CD4-positive, alpha-beta T cell treated with Interleukin-10 for 1 hour (primary cell): Measurements from ENCODE around the gene CNTN2.

Source experiments
- DNase-seq: peaks from one replicate; pipeline ENCODE4 v3.0.0-alpha.2; 2020

CNTN2 gene

DNA sequence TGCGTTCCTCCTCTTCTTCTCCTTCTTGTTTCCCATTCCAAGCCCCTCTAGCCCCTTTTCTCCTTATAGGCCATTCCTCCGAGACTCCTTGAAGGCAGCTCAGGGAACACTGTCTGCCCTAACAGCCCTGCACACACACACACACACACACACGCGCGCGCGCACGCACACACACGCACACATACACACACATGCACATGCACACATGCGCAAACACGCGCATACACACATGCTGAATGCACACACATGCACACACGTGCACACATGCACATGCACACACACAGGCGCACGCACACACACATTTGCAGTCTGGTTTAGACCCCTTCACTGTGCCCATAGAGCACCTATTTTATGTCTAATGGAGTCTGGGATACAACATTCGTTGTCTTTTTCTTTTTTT is 17.8 kb upstream of the CNTN2 start:
- DNase-seq, result no peak

DNA sequence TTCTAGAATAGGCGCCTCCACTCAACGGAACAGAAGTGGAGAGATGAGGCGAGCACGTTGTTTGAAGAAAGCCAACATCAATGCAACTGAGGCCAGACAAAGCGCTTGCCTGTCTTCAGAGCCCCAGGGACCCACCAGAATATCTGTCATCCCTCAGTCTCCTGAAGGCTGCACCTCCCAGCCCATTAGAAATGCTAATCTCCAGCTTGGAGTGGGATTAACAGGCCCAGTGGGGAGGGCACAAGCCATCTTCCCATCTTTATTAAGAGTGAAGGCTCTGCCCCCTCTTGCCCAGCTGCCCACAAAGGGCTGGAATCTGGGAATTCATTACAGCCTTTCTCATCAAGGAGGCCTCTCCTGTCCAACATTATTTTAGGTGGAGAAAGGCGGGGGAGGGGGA is 16.8 kb upstream of the CNTN2 start:
- DNase-seq, result no peak

DNA sequence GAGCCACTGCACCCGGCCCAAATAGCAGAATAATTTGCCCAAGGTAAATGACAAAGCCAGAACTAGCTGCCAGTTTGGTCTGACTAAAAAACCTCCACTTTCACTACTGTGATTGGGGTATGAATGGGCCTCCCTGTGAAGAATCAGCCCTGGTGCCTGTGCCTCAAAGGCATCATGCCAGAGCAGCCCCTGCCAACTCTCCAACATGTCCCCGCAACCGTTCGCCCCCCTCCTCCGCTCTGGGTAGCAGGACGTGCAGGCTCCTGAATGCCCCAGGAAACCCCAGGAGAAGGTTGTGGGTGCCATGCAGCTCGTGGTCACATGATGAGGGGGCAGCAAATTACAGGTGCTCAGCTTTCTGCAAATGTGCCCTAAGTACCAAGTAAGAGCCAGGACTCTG is 14.6 kb upstream of the CNTN2 start:
- no peak for DNase-seq

DNA sequence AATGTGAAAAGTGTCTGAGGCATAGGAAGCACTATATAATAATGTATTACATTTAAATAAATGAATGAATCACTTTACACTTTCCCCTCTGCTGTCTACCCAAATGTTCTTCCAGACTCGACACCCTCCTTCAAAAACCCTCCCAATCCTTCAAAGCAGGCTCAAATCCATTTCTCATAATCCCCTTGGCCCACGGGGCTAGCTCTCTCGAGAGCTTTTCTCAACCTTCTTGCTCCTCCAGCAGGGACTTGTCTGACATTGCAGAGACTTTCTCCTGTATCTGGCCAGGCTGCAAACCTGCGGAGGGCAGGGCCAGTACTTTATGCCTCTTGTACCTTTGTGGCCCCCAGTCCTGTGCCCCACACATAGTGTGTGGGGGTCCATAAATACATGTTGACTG is 14.1 kb upstream of the CNTN2 start:
- DNase-seq, result no peak

DNA sequence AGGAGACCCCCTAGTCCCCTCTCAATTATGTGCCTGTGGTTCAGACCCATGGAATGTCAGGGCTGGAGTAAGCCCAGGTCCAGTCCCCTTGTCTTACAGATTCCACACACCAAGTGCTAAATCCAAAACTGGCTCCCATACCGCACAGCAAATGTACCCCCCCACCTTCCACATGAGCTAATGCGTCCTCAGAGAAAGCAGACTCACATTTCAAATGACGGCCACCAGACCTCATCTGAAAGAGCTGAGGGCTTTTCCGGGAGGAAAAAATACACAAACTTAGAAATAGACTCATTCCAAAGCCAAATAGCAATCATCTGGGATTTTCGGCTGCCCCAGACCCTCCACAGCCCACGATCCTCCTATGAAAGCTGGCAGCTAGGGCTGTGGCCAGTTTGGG is 12.8 kb upstream of the CNTN2 start:
- no peak for DNase-seq

DNA sequence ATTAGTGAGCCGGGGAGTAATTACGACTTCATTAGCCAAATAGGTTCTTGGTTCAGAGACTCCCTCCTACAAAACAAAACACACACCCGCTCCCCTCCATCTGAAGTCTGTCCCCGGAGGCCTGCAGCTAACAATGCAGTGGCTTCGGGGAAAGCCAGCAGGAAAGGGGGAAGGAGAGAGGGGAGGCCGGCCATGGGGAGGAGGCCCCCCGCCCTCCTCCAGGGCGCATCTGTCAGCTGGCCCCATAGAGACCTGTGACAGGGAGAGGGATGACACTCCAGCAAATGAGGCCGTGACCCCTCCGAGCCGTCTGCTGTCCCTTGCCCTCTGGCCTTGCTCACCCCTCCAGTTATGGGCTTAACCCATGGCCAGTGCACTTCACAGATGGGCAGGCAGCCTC is 12.1 kb upstream of the CNTN2 start:
- no peak for DNase-seq

DNA sequence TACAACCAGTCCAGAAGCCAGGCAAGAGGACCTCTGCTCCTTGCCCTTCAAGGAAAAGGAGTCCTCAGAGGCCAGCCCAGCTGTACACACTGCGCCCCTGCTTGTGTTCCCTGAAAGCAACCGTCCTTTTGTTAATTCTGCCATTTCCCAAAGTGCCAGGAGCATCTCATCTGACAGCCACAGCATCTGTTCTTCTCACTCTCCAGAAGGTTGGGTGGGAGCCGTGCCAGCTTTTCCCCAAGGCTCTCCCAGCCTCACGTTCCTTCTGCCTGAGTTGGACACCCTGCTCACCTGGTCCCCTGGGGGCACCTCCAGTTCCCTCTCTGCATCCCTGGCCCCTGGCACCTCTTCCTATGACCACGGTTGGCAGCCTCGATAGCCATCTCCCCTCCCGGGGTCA is 10.5 kb upstream of the CNTN2 start:
- DNase-seq, result no peak

DNA sequence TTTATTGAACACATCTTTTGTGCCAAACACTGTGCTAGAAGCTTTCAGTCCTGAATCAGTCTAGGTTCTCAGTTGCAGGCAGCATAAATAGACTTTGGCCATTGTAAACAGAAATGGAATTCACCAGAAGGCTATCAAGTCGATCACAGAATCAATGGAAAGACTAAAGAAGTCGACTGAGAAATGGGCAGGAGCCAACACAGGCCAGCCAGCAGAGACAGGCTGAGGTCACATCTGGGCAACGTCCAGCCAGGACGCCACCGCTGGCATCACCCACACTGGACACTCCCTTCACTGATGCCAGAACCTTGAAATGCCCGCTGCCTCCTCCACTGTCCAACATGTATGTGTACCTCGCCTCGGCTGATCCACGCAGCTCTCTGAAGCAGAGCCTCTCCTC is 5.5 kb upstream of the CNTN2 start:
- no peak for DNase-seq

DNA sequence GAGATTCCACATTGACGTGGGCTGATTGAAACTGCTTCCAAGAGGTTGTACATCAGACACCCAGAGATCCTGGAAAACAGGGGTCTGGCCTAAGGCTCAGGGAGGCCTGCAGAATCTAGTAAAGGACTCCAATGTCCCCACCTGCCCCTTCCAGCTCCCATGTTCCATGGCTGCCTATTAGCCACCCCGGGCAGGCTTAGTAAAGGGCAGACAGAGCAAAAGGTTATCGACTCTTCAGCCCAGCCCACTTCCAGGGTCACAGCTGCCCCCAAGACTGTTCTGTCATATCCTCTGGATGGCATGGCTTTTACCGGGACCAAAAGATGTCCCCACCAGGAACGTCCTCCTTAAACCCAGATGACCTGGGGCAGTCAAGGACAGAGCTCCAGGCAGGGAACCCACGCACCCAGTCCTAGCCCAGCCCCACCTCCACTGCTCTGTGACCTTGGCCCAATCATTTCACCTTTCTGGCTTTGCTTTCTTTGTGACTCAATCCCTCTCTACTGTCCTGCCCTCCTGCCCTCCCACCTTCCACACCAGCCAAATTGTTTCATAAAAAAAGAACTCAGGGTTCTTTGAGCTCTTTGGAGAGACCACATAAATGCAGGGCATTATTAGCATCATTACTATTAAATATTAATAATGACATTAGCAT is 4.8 kb upstream of the CNTN2 start:
- DNase-seq, result no peak

DNA sequence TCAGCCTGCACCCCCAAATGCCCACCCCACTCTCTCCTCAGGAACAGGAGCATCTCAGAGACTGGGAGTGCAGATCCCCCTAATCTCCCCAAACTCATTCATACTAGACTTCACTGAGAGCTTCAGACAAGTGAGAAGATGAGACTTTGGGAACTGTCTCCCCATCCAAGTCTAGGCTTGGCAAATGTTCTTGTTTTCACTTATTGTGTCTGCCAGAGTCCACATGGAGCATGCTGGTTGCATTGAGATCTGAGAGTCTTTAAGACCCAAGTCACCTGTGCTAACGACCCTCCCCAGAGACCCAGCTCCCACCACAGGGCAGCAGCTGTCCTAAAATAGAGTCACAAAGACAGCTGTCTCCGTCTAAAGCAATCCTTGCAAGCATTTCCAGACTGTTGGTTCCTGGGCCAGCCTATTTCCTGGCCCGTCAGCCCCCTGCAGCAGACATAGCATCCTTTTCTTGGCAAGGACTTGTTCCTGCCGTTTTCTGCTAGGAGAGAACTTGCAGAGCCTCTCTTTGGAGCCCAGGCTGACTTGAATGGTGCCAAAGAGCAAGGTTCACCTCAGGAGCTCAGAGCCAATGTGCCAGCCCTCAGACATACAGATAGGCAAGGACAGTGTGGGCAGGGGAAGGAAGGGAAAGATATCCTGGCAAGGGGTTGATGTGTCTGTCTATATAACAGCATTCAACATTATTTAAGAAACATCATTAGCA is 1.9 kb upstream of the CNTN2 start:
- no peak for DNase-seq

DNA sequence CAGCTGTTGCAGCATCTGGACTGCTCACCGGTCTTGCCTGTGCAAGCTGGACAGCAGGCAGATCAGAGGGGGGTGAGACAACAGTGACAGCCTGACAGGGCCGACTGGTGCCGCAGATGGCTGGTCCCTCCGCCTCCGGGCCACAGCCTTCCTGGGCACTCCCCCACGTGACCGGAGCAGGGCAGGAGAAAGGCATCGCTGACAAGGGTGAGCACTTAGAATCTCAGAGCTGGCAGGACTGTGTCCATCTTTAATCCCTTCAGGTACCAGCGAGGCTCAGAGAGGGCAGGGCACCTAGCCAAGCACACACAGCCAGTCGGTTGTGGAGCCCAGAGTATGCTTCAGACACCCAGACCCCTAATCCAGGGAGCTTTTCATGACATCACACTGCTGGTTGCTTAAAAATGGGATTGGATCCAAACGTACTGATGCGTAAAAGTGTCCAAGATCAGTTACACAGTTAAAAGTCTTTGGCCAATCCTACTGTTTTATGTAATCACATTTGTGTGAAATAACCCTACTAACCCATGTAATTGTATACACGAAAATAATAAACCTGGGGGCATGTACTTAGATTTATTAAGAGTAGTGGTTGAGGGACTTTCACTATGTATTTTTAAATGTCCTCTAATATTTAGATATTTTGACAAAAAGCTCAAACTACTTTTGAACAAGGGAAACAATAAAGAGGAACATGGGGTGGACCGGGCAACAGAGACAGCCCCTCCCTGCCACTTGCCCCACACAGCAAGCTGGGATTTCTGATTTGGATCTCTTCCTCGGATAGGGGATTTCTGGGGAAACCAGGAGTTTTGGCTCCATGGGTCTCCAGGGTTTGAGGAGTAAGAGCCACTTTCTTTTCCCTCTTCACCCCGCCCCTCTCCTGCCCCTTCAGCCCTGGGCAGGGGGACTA is 758 bp upstream of the CNTN2 start:
- no peak for DNase-seq

DNA sequence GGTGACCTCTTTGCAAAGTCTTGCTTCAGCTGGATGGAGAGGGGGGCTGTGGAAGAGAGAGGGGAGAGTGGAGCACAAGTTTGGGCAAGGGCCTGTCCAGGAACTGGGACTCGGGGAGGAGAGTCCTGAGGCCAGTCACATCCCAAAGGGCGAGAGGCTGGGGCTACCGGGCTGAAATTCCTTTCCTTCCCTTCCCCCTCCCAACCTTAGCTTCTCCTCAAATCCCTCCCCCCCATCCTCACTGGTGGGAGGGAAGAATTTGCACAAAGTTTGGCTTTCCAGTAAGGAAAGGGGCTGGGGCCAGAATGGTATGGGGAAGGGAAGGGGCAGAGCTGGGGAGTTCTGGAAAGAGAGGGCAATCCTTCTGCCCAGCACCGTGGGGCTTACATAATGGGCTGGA is 854 bp downstream of the CNTN2 start:
- no peak for DNase-seq

DNA sequence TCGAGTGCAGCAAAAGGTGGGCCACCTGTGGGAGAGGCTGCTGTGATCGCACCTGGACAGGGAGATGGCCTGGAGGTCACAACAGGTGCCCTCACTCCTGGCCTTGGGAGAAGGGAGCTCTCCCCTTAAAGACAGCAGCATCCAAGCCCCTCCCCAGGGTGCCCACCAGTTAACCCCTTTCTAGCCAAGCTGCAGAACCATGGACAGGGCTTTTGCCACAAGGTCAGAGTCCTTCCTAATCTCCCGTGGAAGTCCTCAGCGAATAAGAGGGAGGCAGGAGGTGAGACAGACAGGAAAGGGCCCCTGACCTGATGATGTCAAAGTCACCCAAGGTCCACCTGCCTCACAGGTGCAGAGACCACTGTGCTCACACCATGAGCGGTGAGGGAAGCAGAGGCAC is 1.7 kb downstream of the CNTN2 start:
- no peak for DNase-seq

DNA sequence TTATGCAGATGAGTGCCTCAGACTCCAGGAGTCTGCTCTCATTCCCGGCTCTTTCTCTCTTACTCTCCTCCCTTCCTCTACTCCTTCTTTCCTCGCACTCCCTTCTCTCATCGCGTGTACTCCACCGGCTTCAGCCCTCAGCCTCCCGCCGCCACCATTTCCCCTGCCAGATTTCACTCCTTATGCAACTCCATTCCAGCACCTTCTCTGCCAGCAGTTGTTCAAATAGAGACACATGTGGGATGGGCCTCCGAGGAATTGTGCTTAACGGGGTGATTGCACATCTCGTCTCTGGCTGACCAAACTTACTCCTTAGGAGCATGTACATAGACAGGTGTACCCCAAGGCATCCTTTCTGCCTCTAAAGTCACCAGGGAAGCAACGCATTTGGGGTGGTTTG is 2.1 kb downstream of the CNTN2 start:
- no peak for DNase-seq

DNA sequence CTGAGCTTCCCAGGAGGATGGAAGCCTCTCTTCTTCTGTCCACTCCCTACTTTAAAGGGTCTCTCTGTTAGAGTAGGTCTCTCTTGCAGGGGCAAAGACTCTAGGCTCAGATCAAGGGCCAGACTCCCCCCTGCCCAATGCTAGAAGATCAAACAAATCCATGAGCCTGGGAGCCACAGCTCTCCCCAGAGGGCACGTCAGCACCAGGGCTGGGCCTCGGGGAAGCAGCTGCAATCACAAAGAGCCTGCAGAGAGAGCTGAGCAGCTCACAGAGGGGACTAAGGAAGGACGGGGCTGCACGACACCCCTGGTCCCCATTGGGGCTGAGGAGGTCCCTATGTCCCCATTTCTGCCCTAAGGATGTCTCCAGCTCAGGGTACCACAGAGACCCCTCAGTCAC is 3.9 kb downstream of the CNTN2 start:
- DNase-seq, result no peak

DNA sequence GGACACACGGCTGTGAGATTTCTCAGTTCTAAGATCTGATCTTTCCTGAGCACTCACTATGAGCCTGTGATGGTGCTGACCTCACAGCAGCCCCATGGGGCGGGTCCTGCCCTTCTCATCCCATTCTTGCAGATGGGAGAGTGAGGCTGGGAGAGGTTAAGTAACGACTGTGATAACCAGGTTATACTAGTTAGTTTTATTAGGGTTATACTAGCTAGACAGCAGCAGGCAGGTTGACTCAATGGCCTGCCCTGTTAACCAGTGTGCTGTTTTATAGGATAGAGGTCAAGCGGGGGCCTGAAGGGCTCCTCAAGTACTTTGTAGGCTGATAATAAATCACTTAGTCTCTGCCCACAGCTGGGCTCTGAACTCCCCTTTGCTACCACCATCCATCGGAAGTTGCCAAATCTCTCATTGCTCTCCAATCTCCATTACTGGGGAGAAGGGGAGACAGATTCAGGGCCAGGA is 4.8 kb downstream of the CNTN2 start:
- DNase-seq, result no peak

DNA sequence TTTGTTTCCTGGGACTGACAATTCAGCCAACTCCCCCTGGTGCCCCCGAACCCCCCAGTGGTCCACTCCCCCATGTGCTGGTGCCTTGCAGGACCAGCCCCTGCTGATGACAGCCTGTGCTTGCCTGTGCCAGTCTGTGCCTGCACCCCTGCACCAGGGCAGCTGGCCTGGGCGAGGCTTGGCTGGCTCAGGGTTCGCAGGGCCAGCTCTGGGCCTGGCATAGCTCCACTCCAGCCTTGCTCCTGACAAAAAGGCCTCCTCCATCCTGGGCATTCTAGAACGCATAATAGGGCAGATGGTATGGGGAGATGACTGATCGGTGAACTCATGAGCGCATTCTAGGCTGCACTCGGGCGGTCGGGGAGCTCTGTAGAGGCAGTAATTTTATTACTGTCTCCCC is 5.4 kb downstream of the CNTN2 start:
- DNase-seq, result no peak

DNA sequence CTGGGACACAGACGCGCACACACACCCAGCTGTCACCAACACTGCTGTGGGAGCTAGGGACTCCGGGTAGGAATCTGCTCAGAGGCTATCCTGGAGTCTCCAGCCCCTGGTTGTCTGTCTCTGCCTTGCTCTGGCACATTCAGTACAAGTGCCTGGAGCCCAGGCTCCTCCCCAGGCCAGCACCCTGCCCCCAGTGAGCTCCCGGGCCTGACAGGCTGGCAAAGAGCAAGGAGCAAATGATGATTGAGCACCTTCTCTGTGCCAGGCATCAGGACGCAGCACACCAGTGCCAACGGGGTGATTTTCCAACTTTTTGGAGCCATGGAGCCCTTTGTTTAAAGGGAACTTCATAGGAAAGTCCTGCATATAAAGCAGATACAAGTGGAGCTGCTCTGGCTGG is 6.5 kb downstream of the CNTN2 start:
- no peak for DNase-seq

DNA sequence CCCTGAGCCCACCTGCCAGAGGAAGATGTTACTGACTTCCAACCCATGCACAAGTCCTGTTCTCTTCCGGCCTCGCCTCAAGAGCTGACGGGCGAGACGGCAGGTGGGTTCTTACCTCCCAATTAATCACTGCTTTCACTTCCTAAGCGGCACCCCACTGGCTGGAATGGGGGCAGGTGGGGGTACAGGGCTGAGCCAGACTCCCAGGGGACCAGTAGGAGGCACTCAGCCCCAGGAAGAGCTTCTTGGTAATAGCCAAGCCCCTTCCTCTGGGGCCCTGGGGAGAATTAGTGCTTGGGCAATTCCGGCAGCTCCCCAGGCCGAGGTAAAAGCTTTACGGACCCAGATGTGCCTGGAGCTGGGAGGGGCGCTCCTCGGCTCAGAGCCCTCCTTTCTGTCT is 9.7 kb downstream of the CNTN2 start:
- no peak for DNase-seq

DNA sequence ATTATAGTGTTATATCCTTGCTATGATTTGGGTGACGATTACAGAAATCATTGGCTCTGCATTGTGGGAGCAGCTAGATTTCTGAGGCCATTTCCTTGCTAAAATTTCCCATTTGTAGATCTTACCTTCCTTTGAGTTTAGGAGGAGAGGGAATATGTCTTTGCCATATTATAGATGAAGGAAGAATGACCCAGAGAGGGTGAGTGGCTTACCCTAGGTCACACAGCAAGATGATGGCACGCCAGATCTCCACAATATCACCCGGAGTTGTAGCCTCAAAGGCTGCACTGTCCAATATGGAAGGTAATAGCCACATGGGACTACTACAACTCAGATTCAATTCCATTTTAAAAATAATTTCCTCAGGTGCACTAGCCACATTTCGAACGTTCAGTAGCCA is 10.3 kb downstream of the CNTN2 start:
- no peak for DNase-seq

DNA sequence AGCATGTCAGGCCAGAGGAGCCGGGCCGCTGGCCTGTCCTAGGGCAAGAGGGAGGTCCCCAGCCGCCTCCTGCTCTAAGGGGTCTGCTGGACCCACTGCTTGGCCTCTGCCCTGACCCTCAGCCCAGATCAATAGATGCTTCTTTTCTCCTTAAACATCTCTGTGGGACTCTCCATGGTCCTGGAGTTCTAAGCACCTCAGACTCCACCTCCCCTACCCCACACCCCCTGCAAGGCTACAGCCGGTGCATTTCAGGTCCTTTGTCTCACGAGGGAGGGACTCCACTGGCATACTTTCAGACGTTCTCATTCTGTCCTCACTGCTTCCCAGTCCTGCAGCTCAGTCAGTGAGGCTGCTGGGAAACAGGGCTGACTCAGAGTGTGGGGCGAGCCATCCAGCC is 11.0 kb downstream of the CNTN2 start:
- DNase-seq, result no peak

DNA sequence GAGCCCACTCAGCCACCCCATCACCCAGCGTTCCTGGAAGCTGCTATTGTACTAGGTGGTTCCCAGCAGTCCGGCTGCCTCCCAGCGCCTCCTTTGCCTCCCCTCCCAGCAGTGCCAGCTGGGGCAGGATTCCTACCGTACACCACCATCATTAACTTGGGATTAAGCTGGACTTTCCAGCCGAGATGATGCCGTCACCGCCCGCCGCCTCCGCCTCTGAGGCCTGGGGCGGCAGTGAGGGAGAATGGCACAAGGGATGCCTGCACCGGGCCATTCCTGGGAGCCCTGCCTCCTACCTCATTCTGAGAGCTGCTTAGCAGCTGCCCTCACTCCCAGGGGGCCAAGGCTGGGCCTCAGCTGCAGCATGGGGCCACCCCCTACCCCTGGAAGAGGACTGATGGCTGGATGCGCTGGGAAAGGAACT is 13.2 kb downstream of the CNTN2 start:
- DNase-seq, result no peak

DNA sequence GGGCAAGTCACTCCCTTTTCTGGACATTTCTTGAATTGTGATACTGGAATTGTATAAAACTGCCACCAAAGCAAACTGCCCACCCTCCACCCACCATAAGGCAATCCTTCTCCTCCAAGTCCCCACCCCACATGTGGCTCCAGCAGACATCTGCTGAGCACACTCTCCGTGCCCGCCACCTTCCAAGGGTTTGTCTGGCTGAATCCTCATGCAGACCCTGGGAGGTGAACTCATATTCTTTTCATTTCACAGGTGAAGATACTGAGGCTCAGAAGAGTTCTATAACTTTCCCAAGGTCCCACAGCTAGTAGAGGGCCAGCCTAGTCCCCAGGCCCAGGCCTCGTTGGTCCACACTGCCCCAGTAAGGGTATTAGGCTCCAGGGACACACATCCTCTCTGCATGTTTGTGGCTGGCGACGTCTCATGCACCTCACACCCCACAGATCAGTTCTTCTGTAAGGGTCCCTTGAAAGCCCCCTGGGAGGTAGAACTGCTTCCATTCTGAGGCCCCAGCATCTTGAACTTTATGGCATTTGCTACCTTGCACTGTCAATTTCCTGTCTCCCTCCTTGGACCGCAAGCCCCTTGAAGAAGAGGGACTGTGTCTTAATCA is 14.1 kb downstream of the CNTN2 start:
- DNase-seq, result no peak
